ENCODE data around the gene ZBTB42. TPM values are rescaled to one million over a fixed set of nuclear protein-coding genes. Genes with fewer than 3 reads are reported as not detected.

ZBTB42 gene
- polyA plus RNA-seq, 1 donor = 8.7 TPM

DNA sequence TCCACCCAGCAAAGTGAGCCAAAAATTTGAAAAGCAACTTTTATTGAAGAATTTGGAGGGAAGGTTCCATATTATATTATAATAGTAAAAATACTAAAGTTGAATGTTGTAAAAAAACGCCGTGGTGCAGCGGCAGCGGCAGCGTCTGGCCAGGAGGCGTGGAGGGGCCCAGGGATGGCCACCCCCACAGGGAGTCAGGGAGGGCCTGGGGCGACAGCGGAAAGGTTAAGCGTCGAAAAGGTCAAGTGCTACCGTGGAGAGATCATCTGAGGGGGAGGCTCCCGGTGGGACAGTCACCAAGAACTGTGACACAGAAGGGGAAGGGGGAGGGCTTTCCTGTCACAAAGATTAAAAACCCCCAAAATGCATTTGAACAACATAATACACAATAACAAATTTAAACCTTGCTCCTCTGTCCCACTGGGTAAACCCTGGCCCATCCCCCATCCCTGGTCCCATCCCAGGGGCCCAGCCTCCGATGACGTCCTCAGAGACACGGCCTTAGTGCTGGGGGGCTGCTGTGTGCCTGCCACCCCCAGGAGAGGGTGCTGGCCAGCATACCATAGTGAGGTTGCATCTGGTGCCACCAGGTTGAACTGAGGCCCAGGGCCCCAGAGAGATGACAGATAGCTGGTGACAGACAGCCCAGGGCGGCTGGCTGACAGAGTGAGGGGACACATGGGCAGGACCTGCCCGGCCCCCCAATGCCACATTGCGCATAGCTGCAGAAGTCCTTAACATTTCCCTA is 31.4 kb upstream of the ZBTB42 start:
- DNase-seq (ENCODE audit: low read depth) = no peak

DNA sequence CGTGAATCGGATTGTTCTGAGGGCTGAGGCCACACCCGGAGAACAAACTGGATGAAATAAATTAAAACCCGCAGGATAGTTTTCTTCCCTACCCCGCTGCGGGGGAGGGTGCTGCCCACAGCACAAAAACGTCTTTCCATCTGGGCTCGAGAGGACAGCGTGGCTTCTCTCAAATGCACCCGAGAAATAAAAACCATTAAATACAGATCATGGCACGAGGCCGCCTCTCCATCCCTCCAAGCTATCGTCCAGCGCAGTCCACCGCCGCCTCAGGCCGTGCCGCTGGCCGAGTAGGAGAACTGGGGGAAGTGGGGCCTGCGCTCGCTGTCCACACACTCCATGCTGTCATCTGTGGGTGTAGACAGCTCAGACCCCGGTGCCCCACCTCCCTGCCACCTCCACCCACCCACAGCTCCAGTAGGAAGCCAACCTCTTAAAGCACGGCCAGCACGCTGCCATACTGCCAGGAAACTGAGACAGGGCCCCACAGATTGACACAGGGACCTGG is 30.8 kb upstream of the ZBTB42 start:
- DNase-seq (ENCODE audit: low read depth) = no peak

DNA sequence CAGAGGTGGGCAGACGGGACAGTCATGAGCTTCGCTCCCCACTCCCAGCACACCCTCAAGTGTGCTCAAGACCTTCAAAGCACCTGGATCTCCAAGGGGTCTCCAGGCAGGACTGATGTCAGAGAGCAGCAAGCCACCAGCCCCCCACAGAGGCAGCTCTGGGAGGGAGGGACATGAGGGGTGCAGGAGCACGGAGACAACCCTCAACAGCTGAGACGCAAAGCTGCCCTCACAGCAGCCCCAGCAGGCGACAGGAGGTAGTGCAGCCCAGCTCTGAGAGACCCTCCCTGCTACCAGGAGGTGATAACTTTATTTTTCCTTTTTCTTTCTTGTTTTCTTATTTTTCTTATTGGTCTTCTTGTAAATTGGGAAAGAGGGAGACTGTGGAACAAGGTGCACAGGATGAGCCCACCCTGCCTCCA is 30.0 kb upstream of the ZBTB42 start:
- DNase-seq (ENCODE audit: low read depth) = no peak

DNA sequence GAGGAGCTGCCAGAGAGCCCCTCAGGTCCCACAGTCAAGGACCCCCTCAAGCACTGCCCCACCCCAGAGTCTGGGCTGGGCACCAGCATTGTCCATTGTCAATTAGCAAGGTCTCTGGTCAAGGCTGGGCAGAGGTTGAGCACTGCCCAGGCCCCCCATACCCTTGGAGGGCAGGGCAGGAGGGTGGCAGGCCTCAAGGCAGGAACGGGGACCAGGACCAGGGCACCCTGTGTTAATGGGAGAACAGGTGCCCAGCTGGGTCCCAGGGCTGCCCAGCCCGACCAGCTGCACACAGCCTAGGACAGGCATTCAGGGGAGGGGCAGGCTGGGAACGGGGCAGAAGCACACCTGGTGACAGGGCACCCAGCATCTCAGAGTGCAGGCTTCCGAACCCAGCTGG is 29.5 kb upstream of the ZBTB42 start:
- no peak for DNase-seq (ENCODE audit: low read depth)

DNA sequence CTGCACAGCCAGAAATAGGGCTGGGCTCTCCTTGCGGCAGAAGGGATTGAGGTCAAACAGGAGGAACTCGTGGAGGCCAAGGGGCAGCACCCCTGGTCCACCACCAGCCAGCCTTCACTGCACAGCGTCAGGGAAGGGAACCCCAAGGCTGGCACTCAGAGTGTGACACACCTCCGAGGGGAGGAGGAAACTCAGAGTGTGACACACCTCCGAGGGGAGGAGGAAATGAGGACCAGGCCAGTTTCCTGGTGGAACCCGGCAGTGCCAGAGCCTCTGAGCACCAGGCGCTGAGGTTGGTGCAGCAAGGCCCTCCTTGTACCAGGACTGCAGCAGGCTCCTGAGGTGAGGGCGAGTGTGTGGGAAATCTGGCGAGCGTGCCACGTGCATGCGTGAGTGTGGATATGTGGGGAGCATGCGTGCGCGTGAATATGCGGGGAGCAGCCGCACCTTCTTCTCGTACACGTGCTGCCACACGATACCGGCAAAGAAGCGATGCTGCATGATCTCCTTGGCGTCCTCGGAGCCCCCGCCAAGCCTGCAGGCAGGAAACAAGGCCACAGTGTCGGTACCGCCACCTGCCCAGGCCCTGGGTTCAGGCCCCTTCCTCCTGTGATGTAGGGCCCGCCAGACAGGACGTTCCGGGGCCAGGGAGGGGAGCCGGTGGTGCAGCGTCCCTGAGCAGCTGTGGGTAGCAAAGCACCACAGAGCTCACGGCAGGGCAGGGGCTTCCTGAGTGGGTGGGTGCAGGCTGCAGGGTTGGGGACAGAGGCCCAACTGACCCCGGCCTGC is 28.8 kb upstream of the ZBTB42 start:
- no peak for DNase-seq (ENCODE audit: low read depth)

DNA sequence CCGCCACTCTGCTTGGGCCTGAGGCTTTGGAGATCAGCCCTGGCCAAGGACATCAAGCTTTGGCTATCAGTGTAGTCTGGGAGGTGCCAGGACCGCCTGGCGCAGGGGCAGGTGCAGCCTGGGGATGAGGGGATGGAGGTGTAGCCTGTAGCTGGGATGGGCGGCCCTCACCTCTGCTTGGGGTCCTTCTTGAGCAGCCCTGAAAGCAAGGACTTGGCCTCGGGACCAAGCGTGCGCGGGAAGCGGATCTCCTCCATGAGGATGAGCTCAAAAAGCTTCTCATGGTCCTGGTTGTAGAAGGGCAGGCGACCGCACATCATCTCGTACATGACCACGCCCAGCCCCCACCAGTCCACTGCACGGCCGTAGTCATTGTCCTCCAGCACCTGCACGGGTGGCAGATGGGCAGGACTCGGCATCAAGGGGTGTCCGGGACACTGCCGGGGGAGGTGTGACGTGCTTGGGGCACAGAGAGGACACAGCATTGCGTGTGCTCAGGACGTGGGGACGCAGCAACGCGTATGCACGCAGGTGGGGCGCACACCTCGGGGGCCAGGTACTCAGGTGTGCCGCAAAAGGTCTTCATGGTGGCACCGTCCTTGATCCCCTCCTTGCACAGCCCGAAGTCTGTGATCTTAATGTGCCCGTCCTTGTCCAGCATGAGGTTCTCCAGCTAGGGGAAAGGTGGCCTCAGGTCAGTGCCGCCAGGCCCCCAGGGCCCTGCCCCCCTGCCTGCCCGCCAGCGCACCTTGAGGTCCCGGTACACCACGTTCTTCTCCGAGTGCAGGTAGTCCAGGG is 28.0 kb upstream of the ZBTB42 start:
- no peak for DNase-seq (ENCODE audit: low read depth)

DNA sequence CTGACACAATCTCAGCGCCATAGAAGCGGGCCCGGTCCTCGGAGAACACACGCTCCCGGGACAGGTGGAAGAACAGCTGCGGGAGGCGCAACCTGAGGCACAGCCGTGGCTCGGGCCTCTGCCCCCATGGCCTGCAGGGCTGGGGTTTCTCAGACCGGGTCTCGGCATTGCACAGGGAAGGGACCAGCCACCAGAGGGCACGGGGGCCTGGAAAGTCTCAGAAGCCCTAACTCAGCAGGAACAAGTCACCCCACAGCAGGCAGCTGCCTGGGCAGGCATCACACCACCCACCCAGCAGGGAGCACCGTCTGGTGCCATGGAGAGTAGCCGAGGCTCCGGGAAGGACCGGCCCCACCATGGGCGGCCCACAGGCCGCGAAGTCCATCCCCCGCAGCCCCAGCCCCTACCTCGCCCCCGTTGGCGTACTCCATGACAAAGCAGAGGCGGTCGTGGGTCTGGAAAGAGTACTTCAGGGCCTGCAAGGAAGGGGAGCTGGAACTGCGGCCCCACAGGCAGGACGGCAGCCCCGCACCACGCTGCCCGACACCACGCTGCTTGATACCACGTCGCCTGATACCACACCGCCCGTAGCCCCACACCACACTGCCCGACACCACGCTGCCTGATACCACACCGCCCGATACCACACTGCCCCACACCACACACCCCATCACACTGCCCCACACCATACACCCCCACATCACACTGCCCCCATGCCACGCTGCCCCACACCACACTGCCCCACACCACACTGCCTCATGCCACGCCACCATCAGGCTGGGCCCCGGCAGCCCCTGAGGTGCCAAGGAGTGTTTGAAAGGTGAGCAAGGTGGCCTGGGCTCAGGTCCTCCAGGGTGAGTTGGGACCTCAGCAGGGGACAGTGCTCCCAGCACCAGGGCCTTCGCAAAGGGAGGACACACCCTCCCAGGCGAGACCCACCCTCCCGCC is 27.1 kb upstream of the ZBTB42 start:
- DNase-seq (ENCODE audit: low read depth) = no peak

DNA sequence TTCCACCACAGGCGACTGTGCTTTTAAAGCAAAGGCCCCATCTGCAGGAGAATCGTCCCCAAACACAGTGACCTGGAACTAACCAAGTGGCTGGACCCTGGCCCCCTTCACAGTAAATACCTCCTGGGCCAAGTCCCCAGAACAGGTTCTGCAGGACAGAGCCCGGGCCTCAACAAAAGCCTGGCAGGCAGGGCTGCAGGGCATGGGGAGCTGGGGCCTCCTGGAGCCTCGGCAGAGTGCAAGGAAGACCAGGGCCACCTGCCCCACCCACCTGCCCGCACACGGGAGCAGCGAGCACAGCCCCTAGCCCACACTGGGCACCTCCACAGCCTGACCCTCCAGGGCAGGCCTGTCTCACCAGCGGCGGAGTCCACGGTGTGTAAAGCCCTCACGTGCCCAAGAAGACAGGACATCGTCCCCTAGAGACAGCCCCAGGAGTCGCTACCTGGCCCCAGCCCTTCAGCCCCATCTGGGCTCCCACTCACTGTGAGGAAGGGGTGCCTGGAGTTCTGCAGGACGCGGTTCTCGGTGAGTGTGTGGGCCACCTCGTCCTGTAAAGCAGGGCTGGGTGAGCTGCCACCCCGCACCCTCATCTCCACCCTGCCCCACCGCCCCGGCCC is 26.3 kb upstream of the ZBTB42 start:
- DNase-seq (ENCODE audit: low read depth) = no peak

DNA sequence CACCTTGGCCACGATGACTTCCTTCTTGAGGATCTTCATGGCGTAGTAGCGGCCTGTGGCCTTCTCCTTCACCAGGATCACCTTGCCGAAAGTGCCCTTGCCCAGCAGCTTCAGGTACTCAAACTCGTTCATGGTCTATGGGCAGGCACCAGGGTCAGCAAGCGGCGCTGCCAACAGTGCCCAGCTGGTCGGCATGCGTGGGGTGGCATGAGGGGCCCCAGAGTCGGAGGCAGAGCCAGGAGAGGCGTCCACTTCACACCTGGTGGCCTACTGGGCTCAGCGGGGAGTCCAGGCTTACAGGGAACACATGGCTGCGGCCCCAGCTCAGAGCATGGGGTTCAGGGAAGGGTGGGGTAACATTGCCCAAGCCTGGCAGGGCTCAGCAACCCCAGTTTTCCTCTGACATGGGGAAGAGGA is 25.8 kb upstream of the ZBTB42 start:
- no peak for DNase-seq (ENCODE audit: low read depth)

DNA sequence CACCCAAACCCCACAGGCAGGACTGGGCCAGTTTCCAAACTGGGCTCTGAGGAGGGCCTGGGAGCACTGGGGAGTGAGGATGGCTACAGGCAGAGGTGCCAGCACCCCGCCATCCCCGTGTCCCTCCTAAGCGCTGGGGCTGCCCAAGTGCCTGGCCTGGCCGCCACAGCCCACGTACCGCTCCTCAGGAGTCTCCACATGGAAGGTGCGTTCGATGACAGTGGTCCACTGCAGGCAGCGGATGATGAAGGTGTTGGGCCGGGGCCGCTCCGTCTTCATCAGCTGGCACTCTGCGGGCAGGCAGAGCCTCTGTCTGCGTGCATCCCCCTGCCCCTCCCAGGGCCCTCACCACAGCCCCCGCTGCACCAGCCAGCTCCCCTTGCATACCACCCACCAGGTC is 24.4 kb upstream of the ZBTB42 start:
- no peak for DNase-seq (ENCODE audit: low read depth)

DNA sequence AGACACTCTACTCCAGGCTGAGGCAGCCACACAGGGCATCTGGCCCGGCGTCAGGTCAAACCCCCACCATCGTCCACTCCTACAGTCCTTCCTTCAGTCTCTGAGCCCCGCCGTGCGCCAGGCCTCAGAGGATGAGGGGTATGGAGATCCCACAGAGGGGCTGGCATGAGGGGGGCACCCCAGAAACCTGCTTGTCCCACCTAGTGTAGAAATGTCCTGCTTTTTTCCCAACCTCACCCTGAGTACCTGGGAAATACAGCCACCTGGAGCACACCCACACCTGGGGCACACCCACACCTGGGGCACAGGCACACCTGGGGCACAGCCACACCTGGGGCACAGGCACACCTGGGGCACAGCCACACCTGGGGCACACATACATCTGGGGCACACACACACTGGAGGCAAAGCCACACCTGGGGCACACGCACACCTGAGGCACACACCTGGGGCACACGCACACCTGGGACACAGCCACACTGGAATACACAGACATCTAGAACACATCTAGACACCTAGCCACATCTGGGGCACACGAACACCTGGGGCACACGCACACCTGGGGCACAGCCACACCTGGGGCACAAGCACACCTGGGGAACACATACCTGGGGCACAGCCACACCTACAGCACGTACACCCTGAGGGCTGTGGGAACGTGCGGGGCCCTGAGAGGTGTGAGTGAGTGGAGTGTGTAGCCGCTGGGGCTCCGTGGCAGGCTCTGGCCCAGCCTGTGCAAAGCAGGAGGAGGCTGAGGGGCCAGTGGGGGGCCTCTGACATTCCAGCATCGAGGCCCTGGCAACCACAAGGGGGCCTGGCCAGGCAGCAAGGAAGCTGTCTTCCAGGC is 23.7 kb upstream of the ZBTB42 start:
- DNase-seq (ENCODE audit: low read depth) = no peak

DNA sequence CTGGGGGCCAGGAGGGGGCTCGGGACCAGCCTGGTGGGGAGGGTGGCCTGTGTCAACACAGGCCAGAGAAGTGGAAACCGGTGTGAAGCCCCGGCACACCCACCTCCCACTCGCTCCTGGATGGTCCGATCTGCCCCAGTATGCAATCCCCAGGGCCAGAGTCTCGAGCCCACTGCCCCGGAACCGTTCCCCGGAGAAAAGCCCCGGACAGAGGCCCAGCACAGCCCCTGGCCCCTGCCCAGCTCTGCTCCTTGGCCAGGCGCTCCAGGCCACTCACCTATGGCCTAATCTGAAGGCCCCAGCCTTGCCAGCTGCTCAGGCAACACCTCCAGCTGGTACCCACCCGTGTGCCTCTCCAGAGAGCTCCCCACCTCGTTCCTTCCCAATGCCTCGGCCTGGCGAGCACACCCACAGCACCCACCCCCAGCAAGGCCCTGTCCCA is 23.1 kb upstream of the ZBTB42 start:
- DNase-seq (ENCODE audit: low read depth) = no peak

DNA sequence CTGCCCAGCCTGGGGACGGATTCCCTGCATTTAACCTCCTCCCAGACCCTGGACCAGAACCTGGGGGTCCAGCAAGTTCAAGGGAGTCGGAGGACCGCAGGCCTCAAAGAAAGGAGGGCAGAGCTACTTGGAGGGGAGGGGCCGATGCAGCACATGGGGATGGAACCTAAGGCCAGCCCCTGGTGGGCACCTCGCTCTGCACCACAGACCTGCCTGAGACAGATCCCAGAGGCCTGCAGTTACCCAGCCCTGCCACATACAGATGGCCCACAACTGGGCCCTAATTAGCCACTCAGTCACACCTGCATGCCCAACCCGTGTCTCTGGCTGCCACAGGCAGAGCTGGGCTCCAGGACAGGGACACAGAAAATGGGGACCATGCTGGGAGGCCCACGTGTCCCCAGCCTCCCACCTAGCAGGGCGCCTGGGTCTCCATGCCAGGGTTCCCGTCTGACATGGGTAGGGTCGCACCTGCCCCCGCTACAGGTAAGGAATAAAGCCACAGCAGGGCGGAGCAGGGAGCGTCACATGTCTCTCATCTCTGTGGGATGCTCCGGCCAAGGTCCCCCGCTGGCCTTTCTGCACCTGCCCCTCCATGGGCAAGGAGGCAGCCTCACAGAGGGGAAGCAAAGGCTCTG is 22.1 kb upstream of the ZBTB42 start:
- no peak for DNase-seq (ENCODE audit: low read depth)

DNA sequence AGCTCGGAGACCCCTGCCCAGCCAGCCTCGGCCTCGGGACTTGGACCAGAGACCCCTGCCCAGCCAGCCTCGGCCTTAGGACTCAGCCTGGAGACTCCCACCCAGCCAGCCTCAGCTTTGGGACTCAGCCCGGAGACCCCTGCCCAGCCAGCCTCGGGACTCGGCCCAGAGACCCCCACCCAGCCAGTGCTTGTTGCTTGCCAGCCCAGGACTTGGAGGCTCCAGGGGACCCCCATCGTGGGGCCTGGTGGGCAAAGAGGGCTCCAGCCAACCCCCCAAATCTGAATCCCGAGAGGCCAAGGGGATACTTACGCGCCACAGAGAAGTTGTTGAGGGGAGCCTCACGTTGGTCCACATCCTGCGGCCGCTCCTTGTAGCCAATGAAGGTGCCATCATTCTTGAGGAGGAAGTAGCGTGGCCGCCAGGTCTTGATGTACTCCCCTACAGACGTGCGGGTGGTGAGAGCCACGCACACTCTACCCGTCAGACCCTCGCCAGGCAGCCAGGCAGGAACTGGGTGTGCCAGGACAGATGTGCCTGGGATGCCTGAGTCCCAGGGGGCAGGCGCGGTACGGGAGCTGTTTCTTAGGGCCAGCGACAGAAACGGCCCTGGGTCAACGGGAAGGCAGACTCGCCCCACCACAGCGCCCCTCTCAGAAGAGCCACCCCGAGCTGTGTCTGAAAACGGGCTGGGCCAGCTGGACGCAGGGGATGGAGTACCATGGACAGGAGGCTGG is 21.0 kb upstream of the ZBTB42 start:
- no peak for DNase-seq (ENCODE audit: low read depth)

DNA sequence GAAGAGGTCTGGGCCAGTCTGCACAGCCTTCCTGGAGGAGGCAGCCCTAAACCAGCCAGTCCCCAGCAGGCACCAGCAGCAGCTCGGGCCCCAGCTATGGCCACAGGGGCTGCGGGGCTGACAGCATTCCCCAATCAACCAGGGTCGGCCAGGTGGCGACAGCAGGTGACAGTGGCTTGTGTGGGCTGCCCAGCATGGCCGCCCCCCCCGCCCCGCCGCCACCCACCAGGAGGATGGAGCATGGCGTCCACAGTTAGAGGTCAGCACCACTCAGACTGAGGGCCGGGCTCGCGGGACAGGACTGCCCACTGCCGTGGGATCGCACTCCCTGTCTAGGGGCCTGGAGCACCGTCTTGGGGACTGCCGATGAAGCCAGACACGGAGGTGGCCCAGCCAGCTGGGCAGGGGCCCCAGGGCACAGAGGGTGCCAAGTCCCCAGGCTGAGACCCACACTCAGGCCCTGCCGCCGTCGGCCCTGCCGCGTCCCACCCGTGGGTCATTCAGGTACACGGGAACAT is 20.3 kb upstream of the ZBTB42 start:
- no peak for DNase-seq (ENCODE audit: low read depth)

DNA sequence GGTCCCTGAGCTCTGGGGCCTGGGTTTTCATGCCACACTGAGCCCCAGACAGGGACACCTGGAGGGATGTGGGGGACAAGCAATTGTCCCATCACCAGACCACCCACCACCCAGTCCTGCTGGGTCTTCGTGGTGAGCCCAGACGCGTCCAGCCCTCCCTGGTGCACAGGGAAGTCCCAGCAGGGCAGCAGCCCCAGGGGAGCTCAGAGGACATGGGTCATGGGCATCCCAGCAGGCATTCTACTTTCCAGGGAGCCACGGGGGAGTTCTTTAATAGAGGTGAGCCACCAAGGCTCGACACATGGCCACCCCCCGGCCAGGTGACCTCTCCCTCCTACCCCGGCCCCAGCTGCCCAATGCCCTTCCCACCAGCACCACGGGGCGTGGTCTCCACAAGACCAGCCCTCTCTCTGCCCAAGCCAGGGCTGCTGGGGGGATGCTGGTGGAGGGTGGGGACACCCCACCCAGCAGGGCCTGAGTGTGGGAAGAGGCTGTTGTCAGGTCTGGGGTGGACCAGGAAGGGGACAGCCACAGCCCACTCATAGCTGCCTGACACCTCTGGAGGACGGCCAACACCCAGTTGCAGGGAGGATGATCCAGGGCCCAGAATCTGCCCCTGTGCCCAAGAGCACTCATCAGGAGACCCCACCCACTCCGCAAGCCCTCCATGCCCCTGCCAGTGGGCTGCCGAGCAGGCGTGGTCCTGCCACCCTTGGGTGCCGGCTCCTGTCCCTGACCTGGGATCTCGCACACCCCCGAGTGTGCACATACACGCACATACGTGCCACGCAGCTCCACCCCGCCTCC is 19.4 kb upstream of the ZBTB42 start:
- DNase-seq (ENCODE audit: low read depth) = no peak

DNA sequence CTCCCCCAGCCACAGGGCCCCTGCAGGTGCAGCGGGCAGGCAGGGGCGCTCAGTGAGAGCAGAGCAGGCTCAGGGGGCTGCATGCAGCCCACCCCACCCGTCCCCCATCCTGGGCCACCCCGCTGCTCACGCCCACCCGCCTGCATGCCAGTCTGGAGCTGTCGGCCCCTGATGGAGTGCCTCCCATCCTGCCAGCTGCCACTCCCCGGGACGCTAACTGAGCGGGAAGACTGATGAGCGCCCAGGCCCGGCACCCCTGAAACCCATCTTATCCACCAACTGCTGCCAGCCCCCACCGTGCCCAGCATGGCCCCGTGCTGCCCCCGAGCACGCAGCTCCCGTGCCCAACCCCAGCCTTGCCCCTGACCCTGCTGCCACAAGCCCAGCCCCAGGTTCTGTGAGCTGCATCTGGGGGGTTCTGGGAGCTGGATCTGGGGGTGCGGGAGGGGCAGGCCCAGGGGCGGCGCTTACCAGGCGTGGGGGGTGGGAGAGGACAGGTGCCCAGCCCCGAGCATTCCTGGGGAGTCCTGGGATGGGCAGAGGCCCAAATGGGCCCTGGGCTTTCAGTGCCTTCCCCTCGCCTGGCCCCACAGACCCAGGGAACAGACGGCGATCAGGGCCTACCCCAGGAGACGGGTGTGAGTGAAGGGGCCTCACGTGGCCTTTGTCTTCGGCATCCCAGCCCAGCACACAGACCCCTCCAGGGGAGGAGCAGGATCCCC is 18.7 kb upstream of the ZBTB42 start:
- no peak for DNase-seq (ENCODE audit: low read depth)

Data from forelimb muscle (tissue), 1 donor.